OCI-LY1 (cell line): Measurements from ENCODE around the gene DLG5.

ENCODE experiments used
- EZH2 ChIP-seq: fragments of 200-600 bp; sonication (generic), shearing (Covaris generic); IDR thresholded peaks from 2 replicates; pipeline ENCODE4 v1.8.0; 2017; ENCODE audit warnings: borderline replicate concordance, mixed run types, mild to moderate bottlenecking, antibody characterized with exemption, low read length, moderate library complexity, mixed read lengths
- TF ChIP-seq, protein P1 (sequence below): fragments of 200-600 bp; sonication (generic), shearing (Covaris generic); IDR thresholded peaks from 2 replicates; pipeline ENCODE4 v1.5.1; 2017; ENCODE audit warnings: mild to moderate bottlenecking, antibody characterized with exemption, low read length, moderate library complexity, mixed read lengths

DNA sequence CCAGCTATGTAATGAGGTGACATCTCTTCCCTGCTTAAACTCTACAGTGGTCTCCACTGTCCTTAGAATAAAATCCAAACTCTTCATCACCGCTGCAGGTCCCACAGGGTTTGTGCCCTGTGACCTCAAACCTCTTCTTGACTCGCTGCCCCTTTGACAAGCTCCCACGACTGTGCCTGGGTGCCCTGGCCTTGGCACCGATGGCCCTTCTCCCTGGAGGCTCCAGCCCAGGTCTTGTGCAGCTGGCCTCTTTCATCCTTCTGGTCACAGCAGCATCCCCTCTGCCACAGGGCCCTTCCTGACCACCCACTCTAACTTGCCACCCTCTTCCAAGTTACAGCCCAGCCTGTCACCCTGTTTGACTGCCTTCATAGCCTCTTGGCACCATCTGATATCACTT, 108.2 kb downstream of the DLG5 start:
- TF ChIP-seq, protein P1, sequence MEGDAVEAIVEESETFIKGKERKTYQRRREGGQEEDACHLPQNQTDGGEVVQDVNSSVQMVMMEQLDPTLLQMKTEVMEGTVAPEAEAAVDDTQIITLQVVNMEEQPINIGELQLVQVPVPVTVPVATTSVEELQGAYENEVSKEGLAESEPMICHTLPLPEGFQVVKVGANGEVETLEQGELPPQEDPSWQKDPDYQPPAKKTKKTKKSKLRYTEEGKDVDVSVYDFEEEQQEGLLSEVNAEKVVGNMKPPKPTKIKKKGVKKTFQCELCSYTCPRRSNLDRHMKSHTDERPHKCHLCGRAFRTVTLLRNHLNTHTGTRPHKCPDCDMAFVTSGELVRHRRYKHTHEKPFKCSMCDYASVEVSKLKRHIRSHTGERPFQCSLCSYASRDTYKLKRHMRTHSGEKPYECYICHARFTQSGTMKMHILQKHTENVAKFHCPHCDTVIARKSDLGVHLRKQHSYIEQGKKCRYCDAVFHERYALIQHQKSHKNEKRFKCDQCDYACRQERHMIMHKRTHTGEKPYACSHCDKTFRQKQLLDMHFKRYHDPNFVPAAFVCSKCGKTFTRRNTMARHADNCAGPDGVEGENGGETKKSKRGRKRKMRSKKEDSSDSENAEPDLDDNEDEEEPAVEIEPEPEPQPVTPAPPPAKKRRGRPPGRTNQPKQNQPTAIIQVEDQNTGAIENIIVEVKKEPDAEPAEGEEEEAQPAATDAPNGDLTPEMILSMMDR = no peak
- no peak for TF ChIP-seq EZH2
